ENCODE results near the gene EFNA5.
"Not testable (repeated sequence)": the region's sequence is repeated elsewhere in the genome, so short reads cannot be mapped to it uniquely, and the experiment has no call there.

The EFNA5 gene

DNA sequence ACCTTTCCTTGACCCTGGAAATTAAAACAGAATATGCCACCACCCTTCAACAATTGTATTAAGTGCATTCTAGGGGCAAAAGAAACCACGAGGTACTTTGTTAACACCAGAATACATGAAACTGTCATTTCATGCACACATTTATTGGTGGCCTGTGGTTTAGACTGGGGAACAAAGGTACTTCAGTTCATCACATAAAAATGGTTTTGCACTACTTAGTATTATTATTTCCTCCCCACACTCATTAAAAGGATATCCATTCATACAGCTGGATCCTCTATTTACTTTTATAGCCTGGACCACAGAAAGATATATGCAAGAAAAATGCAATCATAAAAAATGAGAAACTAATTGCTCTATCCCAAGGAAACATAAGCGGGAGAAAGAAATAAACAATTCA is 230.9 kb downstream of the EFNA5 start:
- no peak overlapping the region for H3K4me3 ChIP-seq (ENCODE audit: low read depth, low read length)
- TF ChIP-seq, protein P1, sequence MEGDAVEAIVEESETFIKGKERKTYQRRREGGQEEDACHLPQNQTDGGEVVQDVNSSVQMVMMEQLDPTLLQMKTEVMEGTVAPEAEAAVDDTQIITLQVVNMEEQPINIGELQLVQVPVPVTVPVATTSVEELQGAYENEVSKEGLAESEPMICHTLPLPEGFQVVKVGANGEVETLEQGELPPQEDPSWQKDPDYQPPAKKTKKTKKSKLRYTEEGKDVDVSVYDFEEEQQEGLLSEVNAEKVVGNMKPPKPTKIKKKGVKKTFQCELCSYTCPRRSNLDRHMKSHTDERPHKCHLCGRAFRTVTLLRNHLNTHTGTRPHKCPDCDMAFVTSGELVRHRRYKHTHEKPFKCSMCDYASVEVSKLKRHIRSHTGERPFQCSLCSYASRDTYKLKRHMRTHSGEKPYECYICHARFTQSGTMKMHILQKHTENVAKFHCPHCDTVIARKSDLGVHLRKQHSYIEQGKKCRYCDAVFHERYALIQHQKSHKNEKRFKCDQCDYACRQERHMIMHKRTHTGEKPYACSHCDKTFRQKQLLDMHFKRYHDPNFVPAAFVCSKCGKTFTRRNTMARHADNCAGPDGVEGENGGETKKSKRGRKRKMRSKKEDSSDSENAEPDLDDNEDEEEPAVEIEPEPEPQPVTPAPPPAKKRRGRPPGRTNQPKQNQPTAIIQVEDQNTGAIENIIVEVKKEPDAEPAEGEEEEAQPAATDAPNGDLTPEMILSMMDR (IDR thresholded peaks at IDR 0.05; ENCODE audit: borderline replicate concordance, insufficient read depth, low read depth, low read length): no peak

- no peak overlapping the region for H3K4me3 ChIP-seq (ENCODE audit: low read depth, low read length)
- TF ChIP-seq, protein P1 (IDR thresholded peaks at IDR 0.05; ENCODE audit: borderline replicate concordance, insufficient read depth, low read depth, low read length): no peak
Measured at GRCh38 chr5:107437986-107438510, 232.7 kb downstream of the EFNA5 start.

DNA sequence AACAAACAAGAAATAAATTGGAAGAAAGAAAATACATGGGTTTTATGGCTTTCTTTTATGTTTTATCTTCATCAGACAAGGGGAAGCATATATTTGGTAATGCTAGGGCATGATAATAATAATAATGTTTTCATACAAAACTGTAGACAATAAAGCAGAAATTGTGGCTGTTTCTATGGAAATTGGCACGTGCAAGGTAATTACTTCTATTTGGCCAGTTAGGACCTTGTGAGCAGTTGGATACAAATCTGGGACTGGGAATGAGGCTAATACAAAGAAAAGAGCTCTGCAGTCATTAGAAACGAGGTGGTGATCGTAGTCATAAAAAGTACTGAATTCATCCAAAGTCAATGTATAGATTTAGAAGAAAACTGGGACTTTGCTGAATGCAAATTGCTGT is 233.6 kb downstream of the EFNA5 start:
- TF ChIP-seq, protein P1 (IDR thresholded peaks at IDR 0.05; ENCODE audit: borderline replicate concordance, insufficient read depth, low read depth, low read length): no peak

GRCh38 chr5:107436201-107436600 is 234.5 kb downstream of the EFNA5 start:
- TF ChIP-seq, protein P1 (IDR thresholded peaks at IDR 0.05; ENCODE audit: borderline replicate concordance, insufficient read depth, low read depth, low read length): no peak
- H3K4me3 ChIP-seq (ENCODE audit: low read depth, low read length): no peak overlapping the region

More for the DNA sequence above, 233.6 kb downstream of the EFNA5 start:
- no peak overlapping the region for H3K4me3 ChIP-seq (ENCODE audit: low read depth, low read length)

GRCh38 chr5:107435061-107435460 is 235.7 kb downstream of the EFNA5 start:
- TF ChIP-seq, protein P1 (IDR thresholded peaks at IDR 0.05; ENCODE audit: borderline replicate concordance, insufficient read depth, low read depth, low read length): no peak
- no peak overlapping the region for H3K4me3 ChIP-seq (ENCODE audit: low read depth, low read length)

GRCh38 chr5:107433646-107434045 is 237.1 kb downstream of the EFNA5 start:
- H3K4me3 ChIP-seq (ENCODE audit: low read depth, low read length): not testable (repeated sequence)

GRCh38 chr5:107431998-107432397 is 238.7 kb downstream of the EFNA5 start:
- TF ChIP-seq, protein P1 (IDR thresholded peaks at IDR 0.05; ENCODE audit: borderline replicate concordance, insufficient read depth, low read depth, low read length): no peak
- no peak overlapping the region for H3K4me3 ChIP-seq (ENCODE audit: low read depth, low read length)

DNA sequence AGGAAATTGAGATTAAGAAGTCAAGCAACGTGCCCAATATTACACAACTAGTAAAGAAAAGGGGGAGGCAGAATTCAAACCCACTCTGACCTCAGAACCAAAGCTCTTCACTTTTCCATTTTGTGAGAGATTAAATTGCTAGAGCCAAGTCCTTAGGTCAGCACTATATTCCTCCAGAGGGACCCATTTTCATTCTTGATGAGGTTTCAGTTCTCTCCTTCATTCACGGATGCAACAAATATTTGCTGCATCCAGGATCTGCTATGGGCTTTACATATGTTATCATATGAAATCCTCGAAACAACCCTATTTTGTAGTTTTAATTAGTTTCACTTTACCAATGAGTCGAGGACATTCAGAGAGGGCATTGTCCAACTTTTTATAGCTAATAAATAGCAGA is 239.2 kb downstream of the EFNA5 start:
- H3K4me3 ChIP-seq (ENCODE audit: low read depth, low read length): no peak overlapping the region
- TF ChIP-seq, protein P1 (IDR thresholded peaks at IDR 0.05; ENCODE audit: borderline replicate concordance, insufficient read depth, low read depth, low read length): no peak
